Jurkat, Clone E6-1 (cell line): Measurements from ENCODE around the gene AHI1.
"Not testable (repeated sequence)": the region's sequence is repeated elsewhere in the genome, so short reads cannot be mapped to it uniquely, and the experiment has no call there.

ENCODE experiments used
- DNase-seq: peaks from one replicate; pipeline ENCODE4 v3.0.0-alpha.2; 2011; ENCODE audit warnings: low read depth, low spot score
- H3K4me3 ChIP-seq: 2 replicates; pipeline ENCODE4 v1.5.1; 2011; ENCODE audit warnings: mild to moderate bottlenecking, low read length, control low read depth, moderate library complexity

Gene AHI1

DNA sequence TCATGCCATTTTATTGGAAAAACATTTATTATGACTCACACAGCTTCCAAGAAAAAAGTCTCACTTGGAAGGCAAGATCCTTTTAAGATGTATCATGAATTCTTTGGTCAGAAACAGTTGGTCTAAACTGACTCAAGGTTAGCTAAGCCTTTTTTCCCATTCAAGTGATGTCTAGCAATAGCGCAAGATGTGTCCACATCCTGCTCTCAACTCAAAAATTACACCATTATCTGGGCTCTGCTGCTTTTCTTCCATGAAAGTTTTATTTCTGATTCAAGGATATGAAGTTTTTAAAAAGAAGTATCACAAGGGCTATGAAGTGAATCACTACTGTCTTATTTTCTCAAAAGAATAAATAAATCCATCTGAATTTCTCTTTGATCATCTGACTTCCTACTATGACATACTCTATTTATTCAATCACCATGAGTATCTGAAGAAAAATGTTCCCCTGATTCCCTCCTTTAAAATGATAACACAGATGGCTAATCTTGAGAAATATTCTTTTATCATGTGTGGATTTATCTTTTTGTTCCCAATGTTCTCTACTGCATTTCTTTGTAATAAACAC lies 139.2 kb downstream of the AHI1 start:
- DNase-seq, result no peak
- no peak overlapping the region for H3K4me3 ChIP-seq

DNA sequence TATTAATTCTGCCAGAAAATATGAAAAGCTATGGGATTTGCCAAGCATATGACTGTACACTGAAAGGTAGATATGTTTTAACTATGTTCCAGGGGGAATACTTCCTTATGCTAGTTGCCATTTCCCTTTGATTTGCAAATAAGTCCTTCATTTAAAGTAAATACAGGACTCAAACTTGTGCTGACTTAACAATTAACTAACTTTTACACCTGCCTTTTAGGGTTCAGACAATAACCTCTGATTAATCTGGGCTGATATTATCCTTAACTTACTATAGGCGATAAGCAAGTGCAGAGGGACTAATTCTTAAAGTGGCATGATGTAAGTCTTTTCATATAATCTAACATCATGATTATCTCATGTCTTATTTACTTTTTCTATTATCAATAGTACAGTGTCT lies 143.1 kb downstream of the AHI1 start:
- no peak for DNase-seq
- H3K4me3 ChIP-seq, result no peak overlapping the region

DNA sequence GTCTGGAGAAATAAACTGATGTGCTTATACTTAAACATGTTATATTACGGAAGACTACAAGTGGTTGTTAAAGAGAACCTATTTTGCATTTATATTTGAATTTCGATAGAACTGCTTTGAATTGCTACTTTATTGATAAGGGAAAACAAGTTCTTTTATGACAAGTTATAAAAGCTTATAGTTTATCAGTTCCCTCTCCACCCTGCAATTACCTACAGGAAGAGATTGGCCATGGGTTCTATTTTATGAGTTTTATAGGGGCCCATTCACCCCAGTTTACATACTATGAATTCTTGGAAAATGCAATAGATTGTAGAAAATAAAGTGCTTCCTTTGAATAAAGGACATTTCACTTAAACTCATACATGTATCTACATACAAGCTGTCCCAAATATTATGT lies 144.4 kb downstream of the AHI1 start:
- H3K4me3 ChIP-seq, result no peak overlapping the region
- DNase-seq, result no peak

DNA sequence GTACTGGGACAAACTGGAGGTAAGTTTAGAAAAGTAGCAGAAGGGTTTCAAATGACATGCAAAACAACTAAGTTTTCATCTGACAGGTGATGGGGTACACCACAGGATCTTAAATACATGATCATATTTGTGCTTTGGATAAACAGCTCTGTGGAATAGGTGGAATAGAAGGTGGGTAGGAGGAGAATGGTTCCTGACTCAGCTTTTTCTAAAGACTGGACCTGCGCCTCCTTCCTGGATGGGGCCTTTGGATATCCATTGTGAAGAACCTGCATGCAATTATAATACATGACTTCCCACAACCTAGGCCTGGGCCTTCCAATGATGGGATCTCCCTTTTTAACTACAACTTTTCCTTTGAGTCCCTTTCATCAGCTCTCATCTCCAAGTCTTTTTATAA lies 145.9 kb downstream of the AHI1 start:
- no peak overlapping the region for H3K4me3 ChIP-seq
- no peak for DNase-seq

DNA sequence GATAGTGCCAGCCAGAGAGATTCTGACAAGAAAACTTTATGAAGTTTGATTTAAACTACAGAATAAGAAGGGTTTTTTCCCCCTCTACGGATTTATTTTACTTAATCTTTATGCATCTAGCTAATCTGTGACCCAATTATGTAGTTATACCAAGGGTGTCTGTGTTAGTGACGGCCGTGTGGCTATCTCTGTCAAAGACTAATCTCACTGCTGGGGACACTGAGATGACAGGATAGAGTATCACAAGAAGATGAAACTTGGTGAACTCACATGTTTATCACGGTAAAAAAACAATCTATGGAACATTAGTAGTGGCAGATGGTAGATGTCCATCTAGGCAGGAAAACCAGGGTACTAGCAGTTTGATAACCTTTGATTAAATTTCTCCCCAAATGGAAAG lies 149.7 kb downstream of the AHI1 start:
- no peak for DNase-seq
- H3K4me3 ChIP-seq, result no peak overlapping the region

DNA sequence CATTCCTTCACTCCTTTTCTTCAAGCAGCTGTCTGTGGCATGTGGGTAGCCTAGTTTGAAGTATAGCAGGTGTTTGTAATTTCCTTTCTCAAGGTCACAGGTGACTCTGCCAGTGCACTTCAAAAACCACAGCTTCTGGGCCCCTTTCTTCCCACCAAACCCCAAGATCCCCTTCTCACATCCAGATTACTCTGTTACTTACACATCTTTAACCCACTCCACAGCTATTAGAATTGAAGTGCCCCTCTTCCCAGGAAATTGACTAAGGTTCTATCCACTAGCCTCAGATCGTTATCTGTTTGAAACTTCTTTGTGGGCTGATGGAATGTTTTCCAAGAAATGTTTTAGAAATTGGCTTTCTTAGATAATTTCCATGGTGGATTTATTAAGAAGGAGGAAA lies 150.8 kb downstream of the AHI1 start:
- DNase-seq, result peak; percentile 98
- no peak overlapping the region for H3K4me3 ChIP-seq

DNA sequence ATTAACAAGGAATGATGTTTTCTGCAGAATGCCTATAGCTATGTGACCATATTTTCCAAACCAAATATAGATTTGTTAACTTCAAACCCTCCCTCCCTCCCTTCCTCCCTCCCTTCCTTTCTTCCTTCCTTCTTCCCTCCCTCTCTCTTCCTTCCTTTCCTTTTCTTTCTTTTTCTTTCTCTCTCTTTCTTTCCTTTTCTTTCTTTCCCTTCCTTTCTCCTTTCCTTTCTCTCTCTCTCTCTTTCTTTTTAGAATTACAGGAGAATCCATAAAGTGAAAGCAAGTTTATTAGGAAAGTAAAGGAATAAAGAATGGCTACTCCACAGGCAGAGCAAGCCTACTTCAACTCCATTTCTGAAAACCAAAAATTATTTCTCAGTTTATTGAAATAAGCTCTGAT lies 153.0 kb downstream of the AHI1 start:
- no peak overlapping the region for H3K4me3 ChIP-seq
- no peak for DNase-seq

DNA sequence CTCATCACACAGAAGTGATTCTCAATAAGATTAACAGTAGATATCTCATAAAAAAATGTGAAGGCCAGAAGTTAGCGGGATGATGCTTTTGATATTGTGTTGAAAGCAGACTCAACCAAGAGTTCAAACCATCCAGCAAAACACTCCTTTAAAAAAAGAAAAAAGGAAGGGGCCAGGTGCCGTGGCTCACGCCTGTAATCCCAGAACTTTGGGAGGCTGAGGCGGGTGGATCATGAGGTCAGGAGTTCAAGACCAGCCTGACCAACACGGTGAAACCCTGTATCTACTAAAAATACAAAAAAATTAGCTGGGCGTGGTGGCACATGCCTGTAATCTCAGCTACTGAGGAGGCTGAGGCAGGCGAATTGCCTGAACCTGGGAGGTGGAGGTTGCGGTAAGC lies 157.6 kb downstream of the AHI1 start:
- DNase-seq, result not testable (repeated sequence)

DNA sequence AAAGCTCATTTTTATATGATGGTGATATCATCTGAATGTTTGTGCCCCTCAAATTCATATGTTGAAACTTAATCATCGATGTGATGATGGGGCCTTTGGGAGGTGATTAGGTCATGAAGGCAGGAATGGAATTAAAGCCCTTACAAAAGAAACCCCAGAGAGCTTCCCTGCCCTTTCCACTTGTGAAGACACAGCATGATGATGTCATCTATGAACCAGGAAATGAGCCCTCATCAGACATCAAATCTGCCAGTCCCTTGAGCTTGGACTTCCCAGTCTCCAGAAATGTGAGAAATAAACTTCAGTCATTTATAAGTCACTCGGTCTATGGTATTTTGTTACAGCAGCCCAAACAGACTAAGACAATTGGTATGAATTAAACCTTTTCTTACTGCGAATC lies 163.4 kb downstream of the AHI1 start:
- no peak for DNase-seq
- H3K4me3 ChIP-seq, result no peak overlapping the region

More for the DNA sequence above, 157.6 kb downstream of the AHI1 start:
- H3K4me3 ChIP-seq, result not testable (repeated sequence)

DNA sequence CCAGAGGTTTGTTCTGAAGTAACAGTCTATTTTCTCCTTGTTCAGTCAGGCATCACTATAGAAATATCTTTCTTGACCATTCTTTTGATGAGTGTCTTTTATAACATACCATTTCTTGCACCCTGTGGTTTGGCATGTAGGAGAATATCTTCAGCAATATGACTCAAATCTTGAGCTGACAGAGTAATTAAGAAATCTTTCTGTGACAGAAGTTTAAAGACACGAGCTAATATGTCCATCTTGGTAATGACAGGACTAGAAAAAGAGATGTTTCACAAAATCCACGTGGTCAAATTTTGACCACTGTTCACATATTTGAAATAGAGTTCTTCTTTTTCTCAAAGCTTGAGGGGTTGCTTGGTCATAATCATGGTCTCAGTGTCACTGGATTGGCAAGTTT lies 166.5 kb downstream of the AHI1 start:
- no peak overlapping the region for H3K4me3 ChIP-seq
- DNase-seq, result no peak

DNA sequence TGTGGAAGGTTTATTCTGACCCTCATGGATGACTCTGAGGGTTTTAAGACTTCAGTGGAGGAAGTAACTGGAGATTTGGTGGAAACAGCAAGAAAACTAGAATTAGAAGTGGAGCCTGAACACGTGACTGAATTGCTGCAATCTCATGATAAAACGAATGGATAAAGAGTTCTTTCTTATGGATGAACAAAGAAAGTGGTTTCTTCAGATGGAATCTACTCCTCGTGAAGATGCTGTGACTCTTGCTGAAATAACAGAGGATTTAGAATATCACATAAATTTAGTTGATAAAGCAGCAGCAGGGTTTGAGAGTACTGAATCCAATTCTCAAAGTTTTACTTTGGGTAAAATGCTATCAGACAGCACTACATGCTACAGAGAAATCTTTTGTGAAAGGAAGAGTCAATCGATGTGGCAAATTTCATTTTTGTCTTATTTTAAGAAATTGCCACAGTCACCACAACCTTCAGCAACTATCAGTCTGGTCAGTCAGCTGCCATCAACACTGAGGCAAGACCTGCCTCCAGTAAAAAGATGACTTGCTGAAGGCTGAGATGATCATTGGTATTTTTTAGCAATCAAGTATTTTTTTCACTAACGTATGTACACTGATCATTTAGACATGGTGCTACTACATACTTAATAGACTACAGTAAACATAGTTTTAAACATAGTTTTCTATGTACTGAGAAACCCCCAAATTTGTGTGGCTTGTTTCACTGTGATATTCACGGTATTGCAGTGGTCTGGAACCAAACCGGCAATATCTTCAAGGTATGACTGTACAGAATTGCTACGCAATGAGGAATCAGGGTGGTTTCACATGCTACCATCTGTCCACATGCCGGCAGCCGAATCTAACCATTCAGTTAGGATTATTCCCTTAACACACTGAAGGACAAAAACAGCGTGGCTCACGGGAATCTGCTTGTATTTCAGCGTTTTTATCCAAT lies 167.4 kb downstream of the AHI1 start:
- no peak for DNase-seq
- no peak overlapping the region for H3K4me3 ChIP-seq

DNA sequence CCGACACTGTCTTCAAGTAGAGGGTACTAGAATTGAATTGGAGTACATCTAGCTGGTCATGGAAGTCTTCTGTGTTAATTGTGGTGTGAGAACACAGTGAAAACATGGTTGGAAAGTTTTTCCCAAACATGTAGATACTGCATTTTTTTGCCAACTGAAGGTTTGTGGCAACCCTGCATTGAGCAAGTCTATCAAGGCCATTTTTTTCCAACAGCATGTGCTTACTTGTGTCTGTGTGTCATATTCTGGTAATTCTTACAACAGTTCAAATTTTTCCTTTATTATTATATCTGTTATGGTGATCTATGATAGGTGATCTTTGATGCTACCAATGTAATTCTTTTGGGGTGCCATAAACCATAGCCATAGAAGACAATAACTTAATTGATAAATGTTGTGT lies 169.4 kb downstream of the AHI1 start:
- H3K4me3 ChIP-seq, result no peak overlapping the region
- DNase-seq, result no peak

DNA sequence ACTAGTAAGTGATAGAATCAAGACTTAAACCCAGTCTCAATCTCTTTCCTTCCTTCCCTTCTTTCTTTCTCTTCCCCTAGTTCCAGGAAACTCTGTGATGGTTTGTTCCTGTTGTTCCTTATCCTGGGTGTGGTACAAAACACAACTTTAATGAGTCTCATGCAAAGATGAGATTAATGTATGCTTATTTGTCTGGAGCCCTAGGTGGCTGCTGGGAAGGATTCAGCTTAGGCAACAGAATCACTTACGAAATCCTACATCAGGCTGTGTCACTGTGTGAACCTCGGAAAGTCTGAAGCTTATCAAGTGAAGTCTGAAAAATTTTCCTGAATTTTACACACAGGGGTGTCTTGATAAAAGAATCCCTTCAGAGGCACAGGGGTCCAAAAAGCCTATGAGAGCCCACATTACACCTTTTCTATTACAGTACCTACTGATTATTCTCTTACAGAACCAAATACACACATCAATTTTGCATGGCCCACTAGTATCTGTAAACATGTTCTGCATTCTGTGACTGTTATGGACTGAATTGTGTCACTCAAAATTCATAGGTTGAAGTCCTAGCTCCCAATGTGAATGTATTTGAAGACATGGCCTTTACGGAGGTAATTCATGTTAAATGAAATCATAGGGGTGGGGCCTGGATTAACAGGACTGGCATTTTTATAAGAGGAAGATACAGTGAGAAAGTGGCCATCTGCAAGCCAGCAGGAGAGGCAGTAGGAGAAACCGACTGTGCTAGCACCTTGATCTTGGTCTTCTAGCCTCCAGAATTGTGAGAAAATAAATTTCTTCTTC lies 171.7 kb downstream of the AHI1 start:
- H3K4me3 ChIP-seq, result no peak overlapping the region
- DNase-seq, result no peak

DNA sequence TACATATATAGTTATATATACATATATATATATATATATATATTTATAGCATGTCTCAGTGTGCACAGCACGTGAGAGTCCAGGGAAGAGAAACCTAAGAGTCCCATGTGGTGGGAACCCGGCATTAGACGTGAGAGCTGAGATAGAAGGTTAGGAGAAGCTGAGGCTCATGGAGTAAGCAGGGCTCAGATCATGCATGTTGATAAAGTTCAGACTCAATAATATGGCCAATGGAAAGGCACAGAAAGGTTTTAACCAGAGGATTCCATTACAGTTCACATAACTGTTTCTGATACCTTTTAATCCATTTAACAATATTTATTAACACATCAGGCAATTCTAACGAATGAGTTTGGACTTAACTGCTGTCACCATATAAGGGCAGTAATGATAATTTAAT lies 173.0 kb downstream of the AHI1 start:
- no peak for DNase-seq
- H3K4me3 ChIP-seq, result no peak overlapping the region

DNA sequence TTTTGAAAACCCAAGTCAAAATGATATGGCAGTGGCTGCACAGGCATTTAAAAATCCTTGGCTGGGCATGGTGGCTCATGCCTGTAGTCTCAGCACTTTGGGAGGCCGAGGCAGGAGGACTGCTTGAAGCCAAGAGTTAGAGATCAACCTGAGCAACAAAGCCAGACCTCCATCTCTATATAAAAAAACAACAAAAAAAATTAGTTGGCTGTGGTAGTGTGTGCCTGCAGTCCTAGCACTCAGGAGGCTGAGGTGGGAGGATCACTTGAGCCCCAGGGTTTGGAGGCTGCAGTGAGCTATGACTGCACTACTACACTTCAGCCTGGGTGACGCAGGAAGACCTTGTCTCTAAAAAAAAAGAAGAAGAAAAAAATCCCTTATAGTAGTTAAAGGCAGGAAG lies 173.6 kb downstream of the AHI1 start:
- no peak overlapping the region for H3K4me3 ChIP-seq
- DNase-seq, result no peak

DNA sequence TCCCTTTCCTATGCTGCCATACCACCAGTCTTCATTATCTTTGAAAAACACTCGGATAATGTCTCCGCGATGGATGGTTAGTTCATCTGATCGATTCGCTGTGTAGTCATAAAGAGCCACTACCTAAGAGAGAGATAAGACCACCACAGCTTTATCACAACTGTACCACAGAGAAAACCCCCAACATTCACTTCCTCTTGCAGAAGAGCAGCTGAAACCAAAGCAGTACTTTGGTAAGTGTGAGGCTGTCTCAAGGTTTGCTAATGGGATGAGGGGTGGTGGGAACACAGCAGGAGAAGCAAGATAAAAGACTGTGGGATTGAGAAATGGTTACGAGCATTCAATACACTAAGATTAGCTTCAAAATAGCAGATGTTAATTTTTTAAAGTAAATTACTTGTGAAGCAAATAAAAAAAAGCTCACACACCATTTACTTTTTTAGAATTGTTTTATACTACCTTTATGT lies 174.3 kb downstream of the AHI1 start:
- H3K4me3 ChIP-seq, result no peak overlapping the region

DNA sequence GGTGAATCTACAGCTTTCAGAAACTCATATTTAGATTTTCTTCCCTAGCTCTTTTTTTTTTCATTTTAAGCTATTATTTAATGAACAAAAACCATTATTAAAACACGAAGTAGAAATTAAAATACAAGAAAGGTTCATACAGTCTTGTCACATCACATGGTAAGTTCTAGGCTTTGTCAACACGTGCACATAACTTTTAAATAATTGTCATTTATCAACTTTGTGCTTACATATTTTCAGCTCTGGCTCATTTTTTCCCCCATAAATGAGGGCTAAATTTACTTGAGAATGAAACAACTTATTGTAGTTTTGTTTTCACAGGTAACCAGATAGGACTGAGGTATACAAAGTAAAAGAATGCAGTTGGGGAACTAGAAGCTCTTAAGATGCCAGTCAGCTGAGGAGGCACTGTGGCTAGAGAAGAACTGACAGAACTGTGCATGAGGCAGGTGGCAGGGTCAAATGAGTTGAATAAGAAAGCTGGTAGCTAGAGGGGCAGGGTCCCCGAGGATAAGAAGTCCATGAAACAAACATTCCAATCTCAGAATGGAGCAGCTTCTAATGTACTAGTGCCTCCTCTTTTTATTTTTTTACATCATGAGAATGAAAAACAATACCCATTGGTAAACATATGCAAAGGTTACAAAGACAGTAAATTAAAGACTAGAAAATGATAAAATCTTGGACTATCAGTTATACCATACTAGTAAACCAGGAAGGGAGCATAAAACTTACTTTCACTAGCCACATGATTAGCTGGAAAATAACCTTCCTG lies 174.9 kb downstream of the AHI1 start:
- H3K4me3 ChIP-seq, result no peak overlapping the region
- DNase-seq, result peak; percentile 96

More for the DNA sequence above, 174.3 kb downstream of the AHI1 start:
- DNase-seq, result peak; percentile 100

DNA sequence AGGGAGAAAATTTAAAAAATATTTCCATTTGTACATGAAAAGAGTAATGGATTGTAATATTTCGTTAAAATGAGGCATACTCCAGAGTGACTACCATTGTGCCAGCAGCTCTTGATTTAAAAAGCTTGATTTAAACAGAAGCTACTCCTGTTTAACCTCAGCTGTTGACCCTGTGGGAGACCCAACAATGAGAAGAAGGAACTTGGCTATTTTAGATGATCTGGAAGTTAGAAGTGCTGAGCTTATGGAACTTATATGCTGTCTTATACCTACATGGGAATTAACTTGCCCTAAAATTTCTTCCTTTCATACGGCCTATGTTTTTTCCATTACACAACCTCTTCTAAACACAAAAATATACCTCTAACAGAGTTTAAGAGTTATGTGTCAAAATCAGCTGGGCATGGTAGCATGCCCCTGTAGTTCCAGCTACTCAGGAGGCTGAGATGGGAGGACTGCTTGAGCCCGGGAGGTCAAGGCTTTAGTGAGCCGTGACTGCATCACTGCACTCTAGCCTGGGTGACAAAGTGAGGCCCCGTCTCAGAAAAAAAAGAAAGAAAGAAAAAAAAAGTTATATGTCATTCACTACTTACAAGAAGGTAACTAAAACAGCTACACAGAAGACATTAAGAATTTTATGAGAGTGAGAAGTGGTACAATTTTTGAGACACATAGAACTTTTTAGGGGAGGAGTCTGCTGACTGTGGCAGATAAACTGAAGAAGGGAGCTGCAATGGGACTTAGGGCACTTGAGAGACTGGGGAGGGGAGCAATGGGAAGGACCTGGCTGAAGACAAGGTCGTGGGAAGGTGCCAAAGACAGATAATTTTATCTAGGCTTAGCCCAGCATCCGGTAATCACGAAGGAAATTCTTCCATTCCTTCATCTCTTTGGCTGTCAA lies 176.6 kb downstream of the AHI1 start:
- peak; percentile 73 for DNase-seq
- no peak overlapping the region for H3K4me3 ChIP-seq
